GM18498 (cell line): Measurements from ENCODE around the gene RNF157.

Source experiments
- ATAC-seq: cut with Tn5 transposase; IDR thresholded peaks from one replicate; pipeline ENCODE4 v1.9.1; 2021; ENCODE audit warnings: mild to moderate bottlenecking, moderate library complexity; ENCODE audit not compliant: unreplicated experiment

RNF157 gene

GRCh38 chr17:76142585-76143041, 97.7 kb downstream of the RNF157 start:
- no peak for ATAC-seq

- no peak for ATAC-seq
Measured at GRCh38 chr17:76142039-76142584, 98.2 kb downstream of the RNF157 start.

GRCh38 chr17:76141212-76142038, 98.9 kb downstream of the RNF157 start, which contains the start of gene FOXJ1:
FOXJ1 (minus strand) TSS chr17:76141245; CDS start chr17:76140395, 850 bp downstream.
- peak; percentile 87 for ATAC-seq

- peak; percentile 7 for ATAC-seq
Measured at GRCh38 chr17:76140661-76141211, 99.6 kb downstream of the RNF157 start.

- ATAC-seq: no peak
Measured at GRCh38 chr17:76139801-76140660, 100.3 kb downstream of the RNF157 start.

GRCh38 chr17:76138896-76139752, 101.2 kb downstream of the RNF157 start:
- ATAC-seq: no peak

- ATAC-seq: no peak
Measured at GRCh38 chr17:76138234-76138895, 101.9 kb downstream of the RNF157 start.

GRCh38 chr17:76137351-76138233, 102.7 kb downstream of the RNF157 start:
- ATAC-seq: no peak

GRCh38 chr17:76137001-76137350, 103.3 kb downstream of the RNF157 start:
- ATAC-seq: no peak

- no peak for ATAC-seq
Measured at GRCh38 chr17:76136276-76137000, 103.9 kb downstream of the RNF157 start.

GRCh38 chr17:76135810-76136188, 104.5 kb downstream of the RNF157 start:
- no peak for ATAC-seq

- no peak for ATAC-seq
Measured at GRCh38 chr17:76134911-76135809, 105.1 kb downstream of the RNF157 start.

- no peak for ATAC-seq
Measured at GRCh38 chr17:76132574-76133338, 107.5 kb downstream of the RNF157 start.

- no peak for ATAC-seq
Measured at GRCh38 chr17:76131692-76132573, 108.4 kb downstream of the RNF157 start.

GRCh38 chr17:76131051-76131691, 109.1 kb downstream of the RNF157 start:
- no peak for ATAC-seq
